ENCODE measurements around the gene PCDHB5.

GRCh38 chr5:141127305-141127704 lies 7.7 kb upstream of the PCDHB5 start:
- TF ChIP-seq POLR2A (IDR thresholded peaks at IDR 0.05; ENCODE audit: low read length) (no peak), GATA1 (IDR thresholded peaks at IDR 0.05; ENCODE audit: low read depth, low read length) (no peak)

Measured in erythroblast (primary cell).